ENCODE data around the gene RIPOR1. TPM values are rescaled to one million over a fixed set of nuclear protein-coding genes. Genes with fewer than 3 reads are reported as not detected.

The RIPOR1 gene
- total RNA-seq, 1 donor = 28.8 TPM

DNA sequence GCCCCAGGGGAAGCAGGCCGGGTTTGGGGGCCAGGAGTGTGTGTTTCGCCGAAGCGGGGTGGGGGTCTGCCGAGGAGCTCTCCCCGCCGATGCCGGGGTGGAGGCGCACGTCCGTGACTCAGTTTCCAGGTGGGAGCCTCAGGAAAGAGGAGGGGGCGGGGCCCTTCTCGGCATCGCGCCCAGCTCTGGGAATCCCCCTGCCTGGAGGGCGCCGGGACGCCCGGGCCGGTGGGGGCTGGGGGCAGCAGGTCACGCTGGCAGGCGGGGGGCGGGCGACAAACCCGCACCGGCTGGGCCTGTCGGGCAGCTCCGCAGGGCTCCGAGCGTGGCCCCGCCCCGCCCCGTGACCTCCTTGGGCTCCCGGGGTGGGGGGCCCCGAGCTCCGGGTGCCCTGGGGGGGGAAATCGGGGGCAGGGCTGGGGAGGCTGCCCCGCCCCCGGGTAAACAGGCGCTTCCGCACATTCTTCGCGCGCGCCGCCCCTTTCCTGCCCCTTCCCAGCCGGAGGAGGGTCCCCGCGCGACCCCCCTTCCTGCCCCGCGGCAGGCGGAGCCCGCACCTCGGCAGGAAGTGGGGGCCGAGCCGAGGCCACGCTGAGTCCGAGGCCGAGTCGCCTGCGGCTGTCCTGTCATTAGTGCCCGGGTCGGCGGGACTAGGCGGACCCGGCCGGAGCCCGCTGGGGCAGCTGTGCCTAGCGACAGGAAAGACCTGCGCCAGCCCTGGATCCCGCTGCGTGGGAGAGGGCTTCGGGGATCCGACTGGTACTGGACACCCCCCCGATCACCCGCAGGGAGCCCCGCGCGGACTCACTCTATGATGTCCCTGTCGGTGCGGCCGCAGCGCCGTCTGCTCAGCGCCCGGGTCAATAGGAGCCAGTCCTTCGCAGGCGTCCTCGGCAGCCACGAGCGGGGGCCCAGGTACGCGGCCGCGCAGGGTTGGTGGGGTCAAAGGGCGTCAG is 9.3 kb downstream of the RIPOR1 start:
- DNase-seq (ENCODE audit: low read depth in 2 of 3, low spot score in 2 of 3) = peak in 1 of 3 donors; percentile 43

DNA sequence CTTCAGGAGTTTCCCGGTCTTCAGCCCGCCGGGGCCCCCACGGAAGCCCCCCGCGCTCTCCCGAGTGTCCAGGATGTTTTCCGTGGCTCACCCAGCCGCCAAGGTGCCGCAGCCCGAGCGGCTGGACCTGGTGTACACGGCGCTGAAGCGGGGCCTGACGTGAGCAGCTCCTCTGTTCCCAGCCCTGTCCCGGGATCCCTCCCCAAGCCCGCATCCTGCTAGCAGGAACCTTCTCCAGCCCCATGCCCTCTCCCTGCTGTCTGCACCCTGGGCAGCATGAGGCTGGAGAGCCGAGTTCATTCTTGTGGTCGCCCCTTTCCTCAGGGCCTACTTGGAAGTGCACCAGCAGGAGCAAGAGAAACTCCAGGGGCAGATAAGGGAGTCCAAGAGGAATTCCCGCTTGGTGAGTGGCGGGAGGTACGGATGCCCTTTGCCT is 10.1 kb downstream of the RIPOR1 start:
- no peak for DNase-seq (ENCODE audit: low read depth in 2 of 3, low spot score in 2 of 3)

DNA sequence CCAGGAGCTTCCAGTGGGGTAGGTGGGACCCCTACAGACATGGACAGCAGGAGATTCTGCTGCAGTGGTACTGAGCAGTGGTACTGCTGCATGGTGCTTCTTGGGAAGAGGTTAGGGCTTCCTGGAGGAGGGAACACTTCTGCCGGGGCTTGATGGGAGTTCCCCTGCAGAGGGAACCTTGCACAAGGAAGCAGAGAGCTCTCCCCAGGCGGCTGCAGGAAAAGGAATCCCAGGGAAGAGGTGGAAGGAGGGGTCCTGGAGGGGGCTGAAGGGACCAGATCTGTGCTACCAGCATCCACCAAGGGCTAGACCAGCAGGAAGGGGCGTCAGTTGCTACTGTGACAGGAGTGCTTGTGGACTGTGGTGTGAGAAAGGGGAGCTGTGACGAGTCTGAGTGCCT is 10.6 kb downstream of the RIPOR1 start:
- DNase-seq (ENCODE audit: low read depth in 2 of 3, low spot score in 2 of 3) = no peak

DNA sequence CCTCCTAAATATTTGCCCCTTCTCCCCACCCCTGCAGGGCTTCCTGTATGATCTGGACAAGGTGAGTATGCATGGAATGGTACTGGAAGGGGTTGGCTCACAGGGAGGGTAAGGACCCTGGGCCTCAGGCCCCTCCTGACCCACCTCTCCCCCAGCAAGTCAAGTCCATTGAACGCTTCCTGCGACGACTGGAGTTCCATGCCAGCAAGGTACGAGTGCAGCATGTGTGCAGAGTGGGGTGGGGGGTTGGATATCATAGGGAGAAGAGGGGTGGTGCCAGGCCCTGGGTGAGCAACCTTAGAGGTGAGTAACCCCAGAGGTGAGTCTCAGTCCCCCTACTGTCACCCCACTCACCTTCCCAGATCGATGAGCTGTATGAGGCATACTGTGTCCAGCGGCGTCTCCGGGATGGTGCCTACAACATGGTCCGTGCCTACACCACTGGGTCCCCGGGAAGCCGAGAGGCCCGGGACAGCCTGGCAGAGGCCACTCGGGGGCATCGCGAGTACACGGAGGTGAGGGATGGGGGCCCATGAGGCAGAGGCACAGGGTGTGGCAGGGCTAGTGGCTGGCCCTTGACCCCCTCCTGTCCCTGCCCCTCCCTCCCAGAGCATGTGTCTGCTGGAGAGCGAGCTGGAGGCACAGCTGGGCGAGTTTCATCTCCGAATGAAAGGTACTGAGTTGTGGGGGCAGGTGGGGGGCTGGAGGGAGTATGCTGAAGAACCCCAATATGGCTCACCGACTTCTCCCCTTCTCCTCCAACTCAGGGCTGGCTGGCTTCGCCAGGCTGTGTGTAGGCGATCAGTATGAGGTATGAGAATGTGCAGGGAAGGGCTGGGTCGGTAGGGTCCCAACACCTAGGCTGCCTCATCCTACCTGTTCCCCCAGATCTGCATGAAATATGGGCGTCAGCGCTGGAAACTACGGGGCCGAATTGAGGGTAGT is 11.3 kb downstream of the RIPOR1 start:
- DNase-seq (ENCODE audit: low read depth in 2 of 3, low spot score in 2 of 3) = no peak

DNA sequence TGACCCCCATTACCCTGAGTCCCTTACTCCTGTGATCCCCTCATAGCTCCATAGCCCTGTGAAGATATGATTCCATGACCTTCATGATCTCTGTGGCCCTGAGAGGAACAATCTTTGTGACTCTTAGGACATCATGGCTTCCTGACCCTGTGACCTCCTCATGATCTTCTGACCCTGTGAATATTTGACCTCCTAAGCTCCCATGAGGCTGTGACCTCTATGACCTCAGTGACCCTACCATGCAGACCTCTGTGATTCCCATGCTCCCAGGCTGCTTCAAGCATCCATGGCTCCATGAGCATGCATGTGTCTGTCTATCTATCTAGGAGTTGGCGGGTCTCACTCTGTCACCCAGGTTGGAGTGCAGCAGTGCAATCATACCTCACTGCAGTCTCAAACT is 12.1 kb downstream of the RIPOR1 start:
- DNase-seq (ENCODE audit: low read depth in 2 of 3, low spot score in 2 of 3) = no peak

DNA sequence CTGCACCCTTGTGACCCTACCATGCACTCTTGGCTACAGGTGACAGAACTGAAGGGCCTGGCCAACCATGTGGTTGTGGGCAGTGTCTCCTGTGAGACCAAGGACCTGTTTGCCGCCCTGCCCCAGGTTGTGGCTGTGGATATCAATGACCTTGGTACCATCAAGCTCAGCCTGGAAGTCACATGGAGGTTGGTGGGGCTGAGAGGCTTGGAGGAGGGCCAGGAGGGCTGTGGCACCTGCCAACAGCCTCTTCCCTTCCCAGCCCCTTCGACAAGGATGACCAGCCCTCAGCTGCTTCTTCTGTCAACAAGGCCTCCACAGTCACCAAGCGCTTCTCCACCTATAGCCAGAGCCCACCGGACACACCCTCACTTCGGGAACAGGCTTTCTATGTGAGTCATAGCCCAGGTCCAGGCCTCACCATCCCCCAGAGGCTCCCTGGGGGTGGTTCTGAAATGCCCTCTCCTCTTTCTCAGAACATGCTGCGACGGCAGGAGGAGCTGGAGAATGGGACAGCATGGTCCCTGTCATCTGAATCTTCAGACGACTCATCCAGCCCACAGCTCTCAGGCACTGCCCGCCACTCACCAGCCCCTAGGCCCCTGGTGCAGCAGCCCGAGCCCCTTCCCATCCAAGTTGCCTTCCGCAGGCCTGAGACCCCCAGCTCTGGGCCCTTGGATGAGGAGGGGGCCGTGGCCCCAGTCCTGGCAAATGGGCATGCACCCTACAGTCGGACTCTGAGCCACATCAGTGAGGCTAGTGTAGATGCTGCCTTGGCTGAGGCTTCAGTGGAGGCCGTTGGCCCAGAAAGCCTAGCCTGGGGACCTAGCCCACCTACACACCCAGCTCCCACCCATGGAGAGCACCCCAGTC is 13.0 kb downstream of the RIPOR1 start:
- no peak for DNase-seq (ENCODE audit: low read depth in 2 of 3, low spot score in 2 of 3)

DNA sequence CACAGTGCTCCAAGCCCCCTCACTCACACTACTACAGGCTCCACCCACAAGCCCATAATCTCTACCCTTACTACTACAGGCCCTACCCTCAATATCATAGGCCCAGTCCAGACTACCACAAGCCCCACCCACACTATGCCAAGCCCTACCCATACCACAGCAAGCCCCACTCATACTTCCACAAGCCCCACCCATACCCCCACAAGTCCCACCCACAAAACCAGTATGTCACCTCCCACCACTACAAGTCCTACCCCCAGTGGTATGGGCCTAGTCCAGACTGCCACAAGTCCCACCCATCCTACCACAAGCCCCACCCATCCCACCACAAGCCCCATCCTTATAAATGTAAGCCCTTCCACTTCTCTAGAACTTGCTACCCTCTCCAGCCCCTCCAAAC is 13.8 kb downstream of the RIPOR1 start:
- DNase-seq (ENCODE audit: low read depth in 2 of 3, low spot score in 2 of 3) = peak in 2 of 3 donors; percentile 93 to 95

DNA sequence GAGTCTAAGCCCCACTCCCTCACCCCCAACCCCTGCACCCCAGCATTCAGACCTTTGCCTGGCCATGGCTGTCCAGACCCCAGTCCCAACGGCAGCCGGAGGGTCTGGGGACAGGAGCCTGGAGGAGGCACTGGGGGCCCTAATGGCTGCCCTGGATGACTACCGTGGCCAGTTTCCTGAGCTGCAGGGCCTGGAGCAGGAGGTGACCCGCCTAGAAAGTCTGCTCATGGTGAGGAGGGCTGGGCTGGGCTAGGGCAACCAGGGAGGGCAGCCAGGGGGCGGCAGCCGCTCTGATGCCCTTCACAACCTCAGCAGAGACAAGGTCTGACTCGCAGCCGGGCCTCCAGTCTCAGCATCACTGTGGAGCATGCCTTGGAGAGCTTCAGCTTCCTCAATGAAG is 14.4 kb downstream of the RIPOR1 start:
- no peak for DNase-seq (ENCODE audit: low read depth in 2 of 3, low spot score in 2 of 3)

DNA sequence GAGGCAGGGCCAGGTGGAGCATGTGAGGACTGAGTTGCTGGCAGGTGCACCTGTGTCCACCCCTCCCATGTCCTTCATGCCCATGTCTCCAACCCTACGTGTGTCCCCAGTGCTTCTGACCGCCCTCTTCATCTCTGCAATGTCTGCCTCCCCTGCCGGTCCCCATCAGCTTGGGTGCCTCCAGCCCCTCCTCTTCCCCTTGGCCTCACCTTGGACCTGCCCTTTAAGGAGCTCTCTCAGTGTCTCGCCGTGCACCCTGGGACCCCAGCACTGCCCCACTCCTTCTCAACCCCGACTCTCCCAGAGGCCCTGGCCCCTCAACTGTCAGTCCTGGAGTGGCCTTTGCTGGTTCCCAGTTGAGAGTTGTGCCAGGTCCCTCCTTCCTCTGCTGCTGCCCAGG is 15.0 kb downstream of the RIPOR1 start:
- DNase-seq (ENCODE audit: low read depth in 2 of 3, low spot score in 2 of 3) = no peak

DNA sequence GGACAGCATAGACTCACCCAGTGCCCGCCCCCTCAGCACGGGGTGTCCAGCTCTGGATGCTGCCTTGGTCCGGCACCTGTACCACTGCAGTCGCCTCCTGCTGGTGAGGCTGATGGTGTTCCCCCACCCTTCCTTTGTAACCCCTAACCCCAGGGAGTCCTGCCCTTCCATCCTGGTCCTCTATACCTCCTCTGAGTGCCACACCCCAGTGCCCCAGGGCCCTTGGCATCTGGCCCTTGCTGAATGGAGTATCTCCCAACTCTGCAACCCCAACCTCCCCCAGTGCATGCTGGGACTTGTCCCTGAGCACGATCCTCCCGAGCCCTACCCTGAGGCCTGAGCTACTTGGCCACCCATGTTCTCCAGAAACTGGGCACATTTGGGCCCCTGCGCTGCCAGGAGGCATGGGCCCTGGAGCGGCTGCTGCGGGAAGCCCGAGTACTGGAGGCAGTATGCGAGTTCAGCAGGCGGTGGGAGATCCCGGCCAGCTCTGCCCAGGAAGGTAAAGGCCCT is 15.8 kb downstream of the RIPOR1 start:
- no peak for DNase-seq (ENCODE audit: low read depth in 2 of 3, low spot score in 2 of 3)

DNA sequence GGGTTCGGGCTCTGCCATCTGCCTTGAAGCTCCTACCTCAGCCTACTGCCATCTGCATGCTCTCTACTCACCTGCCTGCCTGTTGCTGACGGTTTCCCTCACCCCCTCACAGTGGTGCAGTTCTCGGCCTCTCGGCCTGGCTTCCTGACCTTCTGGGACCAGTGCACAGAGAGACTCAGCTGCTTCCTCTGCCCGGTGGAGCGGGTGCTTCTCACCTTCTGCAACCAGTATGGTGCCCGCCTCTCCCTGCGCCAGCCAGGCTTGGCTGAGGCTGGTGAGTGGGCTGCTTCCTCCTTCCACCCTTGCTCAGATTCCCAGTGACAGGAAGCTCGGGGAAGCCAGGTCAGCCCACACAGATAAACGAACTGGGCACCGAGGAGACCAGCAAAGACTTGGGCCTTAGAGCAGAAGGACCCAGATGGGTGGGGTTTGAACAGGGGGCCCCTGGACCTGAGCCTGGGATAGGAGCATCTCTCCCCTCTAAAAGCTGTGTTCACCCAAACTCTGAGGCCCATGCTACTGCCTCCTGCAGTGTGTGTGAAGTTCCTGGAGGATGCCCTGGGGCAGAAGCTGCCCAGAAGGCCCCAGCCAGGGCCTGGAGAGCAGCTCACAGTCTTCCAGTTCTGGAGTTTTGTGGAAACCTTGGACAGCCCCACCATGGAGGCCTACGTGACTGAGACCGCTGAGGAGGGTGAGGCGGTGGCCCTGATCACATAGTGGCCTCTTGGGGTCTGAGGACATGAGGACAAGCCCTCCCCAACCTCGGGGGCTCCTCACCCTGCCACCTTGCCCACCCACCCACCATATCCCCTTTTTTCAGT is 16.4 kb downstream of the RIPOR1 start:
- DNase-seq (ENCODE audit: low read depth in 2 of 3, low spot score in 2 of 3) = no peak

DNA sequence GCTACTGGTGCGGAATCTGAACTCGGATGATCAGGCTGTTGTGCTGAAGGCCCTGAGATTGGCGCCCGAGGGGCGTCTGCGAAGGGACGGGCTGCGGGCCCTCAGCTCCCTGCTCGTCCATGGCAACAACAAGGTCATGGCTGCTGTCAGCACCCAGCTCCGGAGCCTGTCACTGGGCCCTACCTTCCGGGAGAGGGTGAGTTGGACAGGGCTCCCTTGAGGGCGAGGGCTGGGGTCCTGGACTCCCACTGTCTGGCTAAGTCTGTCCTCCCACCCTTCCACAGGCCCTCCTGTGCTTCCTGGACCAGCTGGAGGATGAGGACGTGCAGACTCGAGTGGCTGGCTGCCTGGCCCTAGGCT is 17.0 kb downstream of the RIPOR1 start:
- no peak for DNase-seq (ENCODE audit: low read depth in 2 of 3, low spot score in 2 of 3)

DNA sequence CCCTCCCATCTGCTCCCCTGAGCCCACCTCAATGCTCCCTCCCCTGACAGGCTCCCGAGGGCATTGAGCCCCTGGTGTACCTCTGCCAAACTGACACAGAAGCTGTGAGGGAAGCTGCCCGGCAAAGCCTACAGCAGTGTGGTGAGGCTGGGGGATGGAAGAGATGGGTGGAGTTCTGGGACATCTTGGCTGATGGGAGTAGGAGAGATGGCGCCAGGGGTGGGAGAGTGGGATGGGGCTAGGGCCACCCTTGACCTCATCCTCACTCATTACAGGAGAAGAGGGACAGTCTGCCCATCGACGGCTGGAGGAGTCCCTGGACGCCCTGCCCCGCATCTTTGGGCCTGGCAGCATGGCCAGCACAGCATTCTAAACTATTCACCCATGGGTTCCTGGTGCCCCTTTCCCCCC is 17.5 kb downstream of the RIPOR1 start:
- no peak for DNase-seq (ENCODE audit: low read depth in 2 of 3, low spot score in 2 of 3)

DNA sequence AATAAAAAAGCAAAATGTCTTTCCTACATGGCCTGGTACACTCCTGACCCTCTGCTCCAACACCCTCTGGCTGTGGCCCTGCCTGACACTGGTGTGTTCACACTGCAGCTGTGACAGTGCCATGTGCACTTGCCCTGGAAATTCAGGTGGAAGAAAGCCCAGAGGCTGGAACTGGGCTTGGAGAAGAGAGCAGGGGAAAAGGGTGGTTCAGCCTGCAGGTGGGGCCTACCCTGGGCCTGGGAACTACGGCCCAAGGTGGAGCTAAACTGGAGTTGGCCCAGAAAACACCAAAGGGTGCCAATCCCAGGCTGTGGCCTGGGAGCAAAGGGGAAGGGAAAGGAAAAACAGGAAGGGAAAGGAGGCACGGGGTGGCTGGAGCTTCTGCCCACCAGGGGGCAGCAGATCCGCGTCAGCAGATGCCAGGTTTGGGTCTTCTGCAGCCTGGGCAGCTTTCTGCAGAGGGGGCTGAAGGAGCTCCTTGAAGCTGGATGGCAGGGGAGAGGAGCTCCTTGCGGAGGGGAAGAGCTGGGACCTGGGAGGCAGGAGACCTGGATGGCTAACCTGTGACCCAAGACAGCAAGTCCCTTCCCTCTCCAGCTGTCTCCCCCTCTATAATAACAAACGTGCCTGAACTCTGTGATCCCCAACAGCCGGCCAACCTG is 18.3 kb downstream of the RIPOR1 start:
- peak; percentile 65 to 80 (median 76) for DNase-seq (ENCODE audit: low read depth in 2 of 3, low spot score in 2 of 3)

DNA sequence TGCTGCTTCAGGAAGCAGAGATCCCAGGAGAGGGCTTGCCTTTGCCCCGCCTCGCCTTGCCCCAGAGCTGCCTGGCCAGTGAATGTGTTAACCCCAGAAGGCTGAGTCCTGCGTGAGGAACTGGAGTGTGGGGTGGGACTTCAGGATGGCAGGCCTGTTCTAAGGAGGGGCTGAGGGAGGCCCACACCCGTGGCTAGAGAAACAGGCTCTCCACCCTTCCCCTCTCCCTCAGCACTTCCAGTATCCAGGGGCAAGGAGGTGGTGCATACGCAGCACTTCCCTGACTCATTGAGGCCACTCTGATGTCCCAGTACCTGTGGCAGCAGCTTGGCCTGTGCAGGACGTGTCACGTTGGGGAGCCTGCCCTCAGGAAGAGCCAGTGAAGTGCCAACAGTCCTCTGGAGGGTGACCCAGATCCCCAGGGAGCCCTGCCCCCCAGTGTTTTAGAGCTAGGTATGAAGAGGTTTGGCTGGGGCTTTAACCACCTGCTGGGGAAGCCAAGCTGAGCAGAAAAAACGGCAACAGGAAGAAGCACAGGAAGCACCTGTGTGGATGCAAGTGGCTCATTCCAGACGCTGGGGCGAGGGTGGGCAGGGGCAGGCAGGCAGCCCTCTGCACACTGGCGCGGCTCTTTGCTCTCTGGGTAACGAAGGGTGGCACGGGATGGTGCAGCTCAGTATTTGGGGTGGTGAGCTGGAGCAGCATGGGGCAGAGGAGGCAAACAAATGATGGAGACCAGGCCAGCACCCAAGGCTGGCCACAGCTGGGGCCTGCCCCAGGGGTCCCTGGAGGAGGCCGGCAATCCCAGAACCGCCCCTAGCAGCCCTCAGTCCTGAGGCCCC is 19.0 kb downstream of the RIPOR1 start:
- DNase-seq (ENCODE audit: low read depth in 2 of 3, low spot score in 2 of 3) = peak in 2 of 3 donors; percentile 92 to 97

DNA sequence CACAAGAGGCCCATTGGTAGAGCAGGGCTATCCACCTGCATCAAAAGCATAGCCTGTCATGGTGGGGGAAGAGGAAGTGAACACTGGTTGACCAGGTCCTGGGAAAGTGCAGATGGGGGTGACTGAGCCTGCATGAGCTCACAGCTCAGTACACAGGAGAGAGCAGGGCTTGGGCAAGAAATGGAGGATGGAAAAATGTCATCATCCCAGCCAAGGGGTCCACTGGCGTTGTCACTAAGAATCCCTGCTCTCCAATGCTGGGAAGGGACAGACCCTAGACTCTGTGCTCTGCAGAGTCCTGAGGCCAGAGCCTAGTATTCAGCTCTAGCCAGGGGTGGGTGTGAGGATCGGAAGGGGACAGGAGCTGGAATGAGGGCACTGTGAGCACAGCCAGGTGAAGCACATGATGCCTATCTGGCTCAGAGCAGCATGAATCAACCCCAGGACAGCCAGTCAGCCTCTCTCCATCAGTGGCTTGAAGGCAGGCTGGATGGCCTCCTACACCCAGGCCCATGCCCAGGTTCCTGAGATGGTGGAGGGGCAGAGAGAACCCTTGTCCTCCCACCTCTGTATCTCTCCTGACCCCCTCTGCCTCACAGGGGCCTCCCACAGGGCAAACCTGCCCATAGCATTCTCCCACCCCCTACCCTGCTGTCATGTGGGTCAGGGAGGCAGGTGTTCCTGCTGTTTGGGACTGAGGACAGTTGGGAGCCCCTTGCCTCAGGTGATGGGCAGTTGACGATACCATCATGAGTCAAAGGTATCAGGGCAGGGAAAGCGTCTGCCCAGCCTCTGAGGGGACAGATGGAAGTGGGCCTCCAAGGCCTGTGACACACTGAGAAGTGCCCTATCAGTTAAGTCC is 19.9 kb downstream of the RIPOR1 start:
- peak in 2 of 3 donors; percentile 64 to 71 for DNase-seq (ENCODE audit: low read depth in 2 of 3, low spot score in 2 of 3)

DNA sequence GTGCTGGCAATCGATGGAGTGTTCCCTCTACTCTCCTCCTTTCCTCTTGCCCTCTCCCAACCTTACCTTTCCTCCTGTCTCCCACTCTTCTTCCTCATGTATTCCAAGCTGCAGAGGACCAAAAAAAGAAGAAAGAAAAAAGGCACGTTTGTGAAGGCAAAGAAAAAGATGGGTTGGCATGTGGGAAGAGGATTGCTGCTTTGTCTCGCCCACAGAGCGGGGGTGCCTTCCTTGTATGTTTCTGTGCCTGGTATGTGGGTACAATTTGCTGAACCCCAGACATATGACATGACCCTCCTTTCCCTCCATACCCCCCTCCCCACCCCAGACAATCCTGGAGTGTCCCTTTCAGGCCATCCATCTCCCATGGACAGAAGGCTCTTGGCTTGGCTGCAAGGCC is 20.6 kb downstream of the RIPOR1 start:
- DNase-seq (ENCODE audit: low read depth in 2 of 3, low spot score in 2 of 3) = no peak
